OCI-LY1 (cell line): ENCODE data around the gene MSRB3.

Experiments
- H2AFZ ChIP-seq: fragments of 200-600 bp; sonication (generic), shearing (Covaris generic); 2 replicates; pipeline ENCODE4 v1.6.0; 2014; ENCODE audit warnings: antibody characterized with exemption, mild to moderate bottlenecking, low read length
- H3F3A ChIP-seq: fragments of 200-600 bp; sonication (generic), shearing (Covaris generic); 2 replicates; pipeline ENCODE4 v1.6.0; 2014; ENCODE audit warnings: mild to moderate bottlenecking, antibody characterized with exemption, low read length, moderate library complexity; ENCODE audit not compliant: insufficient read depth
- H3K27ac ChIP-seq: fragments of 200-600 bp; sonication (generic); 2 replicates; pipeline ENCODE4 v1.5.1; 2014; ENCODE audit warnings: low read length, mixed run types, mild to moderate bottlenecking, low read depth; ENCODE audit not compliant: poor library complexity, severe bottlenecking
- H3K27me3 ChIP-seq: fragments of 200-600 bp; sonication (generic); 2 replicates; pipeline ENCODE4 v1.6.0; 2014; ENCODE audit warnings: antibody characterized with exemption, mild to moderate bottlenecking, low read length, moderate library complexity; ENCODE audit not compliant: insufficient read depth
- H3K36me3 ChIP-seq: fragments of 200-600 bp; sonication (generic); 2 replicates; pipeline ENCODE4 v1.6.1; 2014; ENCODE audit warnings: mild to moderate bottlenecking, antibody characterized with exemption, low read length, moderate library complexity, mixed read lengths; ENCODE audit not compliant: insufficient read depth
- H3K4me1 ChIP-seq: fragments of 200-600 bp; sonication (generic); 2 replicates; pipeline ENCODE4 v1.5.1; 2014; ENCODE audit warnings: mild to moderate bottlenecking, low read length, moderate library complexity; ENCODE audit not compliant: insufficient read depth, severe bottlenecking
- H3K4me2 ChIP-seq: fragments of 200-600 bp; sonication (generic), shearing (Covaris generic); 2 replicates; pipeline ENCODE4 v1.6.1; 2014; ENCODE audit warnings: low read length
- H3K4me3 ChIP-seq: fragments of 200-600 bp; sonication (generic); 2 replicates; pipeline ENCODE4 v1.5.1; 2014; ENCODE audit warnings: low read length, low read depth, mild to moderate bottlenecking, mixed read lengths; ENCODE audit not compliant: poor library complexity, severe bottlenecking
- H3K79me2 ChIP-seq: fragments of 200-600 bp; shearing (Covaris generic); 2 replicates; pipeline ENCODE4 v1.6.1; 2016; ENCODE audit warnings: mixed run types, low read length, mixed read lengths; ENCODE audit not compliant: insufficient read depth
- H3K9ac ChIP-seq: fragments of 200-600 bp; sonication (generic), shearing (Covaris generic); 2 replicates; pipeline ENCODE4 v1.6.1; 2014; ENCODE audit warnings: mild to moderate bottlenecking, low read length, mixed read lengths
- H3K9me2 ChIP-seq: fragments of 200-600 bp; sonication (generic), shearing (Covaris generic); 2 replicates; pipeline ENCODE4 v1.6.1; 2014; ENCODE audit warnings: low read depth, mild to moderate bottlenecking, low read length, mixed read lengths
- H3K9me3 ChIP-seq: fragments of 200-600 bp; shearing (Covaris generic); 2 replicates; pipeline ENCODE4 v1.6.1; 2014; ENCODE audit warnings: low read length, mixed read lengths
- H4K20me1 ChIP-seq: fragments of 200-600 bp; sonication (generic), shearing (Covaris generic); 2 replicates; pipeline ENCODE4 v1.6.0; 2016; ENCODE audit warnings: mild to moderate bottlenecking, low read length; ENCODE audit not compliant: insufficient read depth
- CTCF ChIP-seq: fragments of 200-600 bp; sonication (generic), shearing (Covaris generic); IDR thresholded peaks from 2 replicates; pipeline ENCODE4 v1.5.1; 2017; ENCODE audit warnings: mild to moderate bottlenecking, antibody characterized with exemption, low read length, moderate library complexity, mixed read lengths
- EZH2 ChIP-seq: fragments of 200-600 bp; sonication (generic), shearing (Covaris generic); IDR thresholded peaks from 2 replicates; pipeline ENCODE4 v1.8.0; 2017; ENCODE audit warnings: borderline replicate concordance, mixed run types, mild to moderate bottlenecking, antibody characterized with exemption, low read length, moderate library complexity, mixed read lengths

Gene MSRB3

GRCh38 chr12:65460063-65460462 is 181.6 kb downstream of the MSRB3 start:
- Histone ChIP-seq H3K9ac (no peak overlapping the region), H3K79me2 (no peaks in the 10 kb centered on the region), H2AFZ (no peak overlapping the region), H3K4me3 (no peak overlapping the region), H3K9me2 (no peaks in the 10 kb centered on the region), H3K9me3 (no peaks in the 10 kb centered on the region), H3K36me3 (no peaks in the 10 kb centered on the region), H3K27ac (no peak overlapping the region), H3K4me2 (no peak overlapping the region), H3K4me1 (no peaks in the 10 kb centered on the region), H3K27me3 (no peaks in the 10 kb centered on the region), H3F3A (no peaks in the 10 kb centered on the region), H4K20me1 (no peaks in the 10 kb centered on the region)
- TF ChIP-seq CTCF (no peak), EZH2 (no peak)

GRCh38 chr12:65461017-65461416 is 182.5 kb downstream of the MSRB3 start:
- no peak overlapping the region for H3K9ac ChIP-seq
- H2AFZ ChIP-seq, result no peak overlapping the region
- H3K9me2 ChIP-seq, result no peaks in the 10 kb centered on the region
- no peaks in the 10 kb centered on the region for H3K36me3 ChIP-seq
- H3K27ac ChIP-seq, result no peak overlapping the region
- no peaks in the 10 kb centered on the region for H3K79me2 ChIP-seq
- no peak overlapping the region for H3K4me3 ChIP-seq
- H3K4me1 ChIP-seq, result no peaks in the 10 kb centered on the region
- H3K27me3 ChIP-seq, result no peaks in the 10 kb centered on the region
- H3K4me2 ChIP-seq, result no peak overlapping the region
- H4K20me1 ChIP-seq, result no peaks in the 10 kb centered on the region
- TF ChIP-seq CTCF, result no peak
- no peak for TF ChIP-seq EZH2
- H3F3A ChIP-seq, result no peaks in the 10 kb centered on the region
- no peaks in the 10 kb centered on the region for H3K9me3 ChIP-seq

GRCh38 chr12:65462484-65462883 is 184.0 kb downstream of the MSRB3 start:
- TF ChIP-seq EZH2 (no peak), CTCF (no peak)

More at GRCh38 chr12:65462484-65462883, 184.0 kb downstream of the MSRB3 start:
- Histone ChIP-seq H3K4me1 (no peaks in the 10 kb centered on the region), H3K27ac (no peak overlapping the region), H4K20me1 (no peaks in the 10 kb centered on the region), H3K27me3 (no peaks in the 10 kb centered on the region), H3K9ac (no peak overlapping the region), H3K36me3 (no peaks in the 10 kb centered on the region), H3K4me2 (no peak overlapping the region), H3F3A (no peaks in the 10 kb centered on the region), H3K4me3 (no peak overlapping the region), H2AFZ (no peak overlapping the region), H3K9me3 (no peaks in the 10 kb centered on the region), H3K79me2 (no peaks in the 10 kb centered on the region), H3K9me2 (no peaks in the 10 kb centered on the region)
